GM23338 (cell line): Measurements from ENCODE around the gene FBXW7. TPM values are rescaled to one million over a fixed set of nuclear protein-coding genes. Genes with fewer than 3 reads are reported as not detected.

Source experiments
- ATAC-seq: fragments of 200-7000 bp; cut with Tn5 transposase; 3 replicates; pipeline ENCODE4 v1.9.1; 2020
- DNase-seq: peaks from one replicate; pipeline ENCODE4 v3.0.0-alpha.2; 2015; ENCODE audit warnings: low spot score
- H2AFZ ChIP-seq: fragments of 200-600 bp; sonication (generic); 2 replicates; pipeline ENCODE4 v1.8.0; 2016; ENCODE audit warnings: antibody characterized with exemption, mild to moderate bottlenecking, moderate library complexity
- H3F3A ChIP-seq: fragments of 200-600 bp; sonication (generic); replicated peaks from 2 replicates; pipeline ENCODE4 v1.8.0; 2017; ENCODE audit warnings: antibody characterized with exemption, mixed run types, low read depth
- H3K27ac ChIP-seq: fragments of 200-600 bp; sonication (generic); 2 replicates; pipeline ENCODE4 v1.6.1; 2016; ENCODE audit warnings: low read depth
- H3K27me3 ChIP-seq: fragments of 200-600 bp; sonication (generic); 2 replicates; pipeline ENCODE4 v1.8.0; 2016; ENCODE audit warnings: mild to moderate bottlenecking, mixed run types, moderate library complexity; ENCODE audit not compliant: insufficient read depth
- H3K36me3 ChIP-seq: fragments of 200-600 bp; sonication (generic); 2 replicates; pipeline ENCODE4 v1.8.0; 2016; ENCODE audit warnings: mild to moderate bottlenecking; ENCODE audit not compliant: insufficient read depth
- H3K4me1 ChIP-seq: fragments of 200-600 bp; sonication (generic); 2 replicates; pipeline ENCODE4 v1.8.0; 2016; ENCODE audit warnings: mild to moderate bottlenecking, moderate library complexity; ENCODE audit not compliant: insufficient read depth
- H3K4me2 ChIP-seq: fragments of 200-600 bp; sonication (generic); 2 replicates; pipeline ENCODE4 v1.7.1; 2017; ENCODE audit warnings: mixed run types
- H3K4me3 ChIP-seq: fragments of 200-600 bp; sonication (generic); 2 replicates; pipeline ENCODE4 v1.6.1; 2016; ENCODE audit warnings: mixed run types
- H3K79me2 ChIP-seq: fragments of 200-600 bp; sonication (generic); replicated peaks from 2 replicates; pipeline ENCODE4 v1.8.0; 2017; ENCODE audit warnings: mild to moderate bottlenecking; ENCODE audit not compliant: insufficient read depth
- H3K9me2 ChIP-seq: fragments of 200-600 bp; sonication (generic); 2 replicates; pipeline ENCODE4 v1.8.0; 2017; ENCODE audit not compliant: insufficient read depth
- H4K20me1 ChIP-seq: fragments of 200-600 bp; sonication (generic); replicated peaks from 2 replicates; pipeline ENCODE4 v1.8.0; 2017; ENCODE audit warnings: mild to moderate bottlenecking; ENCODE audit not compliant: insufficient read depth
- H3K27ac Mint-ChIP-seq: 2 replicates; pipeline ENCODE4 v1.8.0; 2020; ENCODE audit warnings: inconsistent platforms, mild to moderate bottlenecking, moderate library complexity, mixed read lengths
- H3K27me3 Mint-ChIP-seq: 3 replicates; pipeline ENCODE4 v1.8.0; 2022; ENCODE audit warnings: low read depth, mild to moderate bottlenecking, moderate library complexity, mixed read lengths, inconsistent platforms; ENCODE audit not compliant: insufficient read depth, poor library complexity
- H3K36me3 Mint-ChIP-seq: 3 replicates; pipeline ENCODE4 v1.8.0; 2021; ENCODE audit warnings: low read depth, mild to moderate bottlenecking, inconsistent platforms, moderate library complexity, mixed read lengths
- H3K4me1 Mint-ChIP-seq: 3 replicates; pipeline ENCODE4 v1.8.0; 2020; ENCODE audit warnings: mild to moderate bottlenecking, inconsistent platforms, mixed read lengths
- H3K4me3 Mint-ChIP-seq: 3 replicates; pipeline ENCODE4 v1.8.0; 2021; ENCODE audit warnings: moderate library complexity, mild to moderate bottlenecking, inconsistent platforms, mixed read lengths
- H3K9me3 Mint-ChIP-seq: 3 replicates; pipeline ENCODE4 v1.8.0; 2020; ENCODE audit warnings: moderate library complexity, mild to moderate bottlenecking, inconsistent platforms, mixed read lengths
- EZH2 ChIP-seq: fragments of 200-600 bp; sonication (generic); IDR thresholded peaks from one replicate; pipeline ENCODE4 v1.8.0; 2017; ENCODE audit warnings: antibody characterized with exemption, mild to moderate bottlenecking, low read depth; ENCODE audit not compliant: unreplicated experiment
- POLR2AphosphoS5 ChIP-seq: IDR thresholded peaks from 2 replicates; pipeline ENCODE4 v1.6.1; 2016; ENCODE audit warnings: antibody characterized with exemption, low read depth
- STAT1 ChIP-seq: IDR thresholded peaks from one replicate; pipeline ENCODE4 v1.6.1; 2016; ENCODE audit warnings: antibody characterized with exemption; ENCODE audit not compliant: unreplicated experiment
- ZNF114 ChIP-seq: fragments of 250-450 bp; sonication (Bioruptor Pico); IDR thresholded peaks from 2 replicates; pipeline ENCODE4 v1.5.0; 2020; ENCODE audit warnings: mild to moderate bottlenecking, moderate library complexity
- polyA plus RNA-seq: library from polyadenylated mRNA; unstranded; fragments of >200 nt; fragmentation: Nextera tagmentation; extraction: Ambion mirVana; gene quantifications from 2 replicates; pipeline ENCODE4 v1.2.1, GENCODE V29; 2016
- total RNA-seq: library from RNA; depleted of rRNA; stranded (reverse); fragments of >200 nt; shearing (Covaris generic); gene quantifications from 2 replicates; pipeline ENCODE4 v1.2.3, GENCODE V29; 2014
- TF ChIP-seq, protein P1 (sequence below): fragments of 250-450 bp; sonication (Bioruptor Pico); IDR thresholded peaks from 2 replicates; pipeline ENCODE4 v1.5.0; 2020; ENCODE audit warnings: mild to moderate bottlenecking, moderate library complexity
- TF ChIP-seq, protein P2 (sequence below): IDR thresholded peaks from 2 replicates; pipeline ENCODE4 v1.6.1; 2016; ENCODE audit warnings: antibody characterized with exemption
- TF ChIP-seq, protein P3 (sequence below), 2 experiments: fragments of 200-600 bp in 1 of 2; sonication (generic) in 1 of 2; conservative IDR thresholded peaks; 2 replicates each; pipeline versions ENCODE4 v1.5.1 to v1.6.1; 2016 to 2017; ENCODE audit warnings: antibody characterized with exemption in 2 of 2, low read depth in 2 of 2, mild to moderate bottlenecking in 2 of 2, moderate library complexity in 1 of 2

FBXW7 gene
- total and polyA plus RNA-seq, 2 experiments from 2014 or later = 25.8 to 34.7 TPM

DNA sequence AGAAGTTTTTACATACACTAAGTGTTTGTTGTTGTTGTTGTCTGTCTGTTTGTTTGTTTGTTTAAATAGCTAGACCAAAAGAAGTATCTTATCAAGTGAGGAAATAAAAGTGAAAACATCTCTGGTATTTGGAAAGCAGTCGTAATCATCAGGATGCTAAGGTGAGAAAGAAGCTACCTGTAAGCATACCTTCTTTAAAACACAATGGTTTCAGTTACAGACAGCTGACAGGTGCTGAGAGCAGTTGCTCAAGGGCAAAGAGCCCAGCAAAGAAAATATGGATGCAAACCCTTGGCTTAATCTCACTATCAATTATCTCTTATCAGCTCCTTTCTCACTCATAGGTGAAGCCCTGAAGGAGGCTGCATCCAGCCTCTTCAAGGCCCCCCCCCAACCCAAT, 42.8 kb upstream of the FBXW7 start (continued):
- TF ChIP-seq, protein P1, sequence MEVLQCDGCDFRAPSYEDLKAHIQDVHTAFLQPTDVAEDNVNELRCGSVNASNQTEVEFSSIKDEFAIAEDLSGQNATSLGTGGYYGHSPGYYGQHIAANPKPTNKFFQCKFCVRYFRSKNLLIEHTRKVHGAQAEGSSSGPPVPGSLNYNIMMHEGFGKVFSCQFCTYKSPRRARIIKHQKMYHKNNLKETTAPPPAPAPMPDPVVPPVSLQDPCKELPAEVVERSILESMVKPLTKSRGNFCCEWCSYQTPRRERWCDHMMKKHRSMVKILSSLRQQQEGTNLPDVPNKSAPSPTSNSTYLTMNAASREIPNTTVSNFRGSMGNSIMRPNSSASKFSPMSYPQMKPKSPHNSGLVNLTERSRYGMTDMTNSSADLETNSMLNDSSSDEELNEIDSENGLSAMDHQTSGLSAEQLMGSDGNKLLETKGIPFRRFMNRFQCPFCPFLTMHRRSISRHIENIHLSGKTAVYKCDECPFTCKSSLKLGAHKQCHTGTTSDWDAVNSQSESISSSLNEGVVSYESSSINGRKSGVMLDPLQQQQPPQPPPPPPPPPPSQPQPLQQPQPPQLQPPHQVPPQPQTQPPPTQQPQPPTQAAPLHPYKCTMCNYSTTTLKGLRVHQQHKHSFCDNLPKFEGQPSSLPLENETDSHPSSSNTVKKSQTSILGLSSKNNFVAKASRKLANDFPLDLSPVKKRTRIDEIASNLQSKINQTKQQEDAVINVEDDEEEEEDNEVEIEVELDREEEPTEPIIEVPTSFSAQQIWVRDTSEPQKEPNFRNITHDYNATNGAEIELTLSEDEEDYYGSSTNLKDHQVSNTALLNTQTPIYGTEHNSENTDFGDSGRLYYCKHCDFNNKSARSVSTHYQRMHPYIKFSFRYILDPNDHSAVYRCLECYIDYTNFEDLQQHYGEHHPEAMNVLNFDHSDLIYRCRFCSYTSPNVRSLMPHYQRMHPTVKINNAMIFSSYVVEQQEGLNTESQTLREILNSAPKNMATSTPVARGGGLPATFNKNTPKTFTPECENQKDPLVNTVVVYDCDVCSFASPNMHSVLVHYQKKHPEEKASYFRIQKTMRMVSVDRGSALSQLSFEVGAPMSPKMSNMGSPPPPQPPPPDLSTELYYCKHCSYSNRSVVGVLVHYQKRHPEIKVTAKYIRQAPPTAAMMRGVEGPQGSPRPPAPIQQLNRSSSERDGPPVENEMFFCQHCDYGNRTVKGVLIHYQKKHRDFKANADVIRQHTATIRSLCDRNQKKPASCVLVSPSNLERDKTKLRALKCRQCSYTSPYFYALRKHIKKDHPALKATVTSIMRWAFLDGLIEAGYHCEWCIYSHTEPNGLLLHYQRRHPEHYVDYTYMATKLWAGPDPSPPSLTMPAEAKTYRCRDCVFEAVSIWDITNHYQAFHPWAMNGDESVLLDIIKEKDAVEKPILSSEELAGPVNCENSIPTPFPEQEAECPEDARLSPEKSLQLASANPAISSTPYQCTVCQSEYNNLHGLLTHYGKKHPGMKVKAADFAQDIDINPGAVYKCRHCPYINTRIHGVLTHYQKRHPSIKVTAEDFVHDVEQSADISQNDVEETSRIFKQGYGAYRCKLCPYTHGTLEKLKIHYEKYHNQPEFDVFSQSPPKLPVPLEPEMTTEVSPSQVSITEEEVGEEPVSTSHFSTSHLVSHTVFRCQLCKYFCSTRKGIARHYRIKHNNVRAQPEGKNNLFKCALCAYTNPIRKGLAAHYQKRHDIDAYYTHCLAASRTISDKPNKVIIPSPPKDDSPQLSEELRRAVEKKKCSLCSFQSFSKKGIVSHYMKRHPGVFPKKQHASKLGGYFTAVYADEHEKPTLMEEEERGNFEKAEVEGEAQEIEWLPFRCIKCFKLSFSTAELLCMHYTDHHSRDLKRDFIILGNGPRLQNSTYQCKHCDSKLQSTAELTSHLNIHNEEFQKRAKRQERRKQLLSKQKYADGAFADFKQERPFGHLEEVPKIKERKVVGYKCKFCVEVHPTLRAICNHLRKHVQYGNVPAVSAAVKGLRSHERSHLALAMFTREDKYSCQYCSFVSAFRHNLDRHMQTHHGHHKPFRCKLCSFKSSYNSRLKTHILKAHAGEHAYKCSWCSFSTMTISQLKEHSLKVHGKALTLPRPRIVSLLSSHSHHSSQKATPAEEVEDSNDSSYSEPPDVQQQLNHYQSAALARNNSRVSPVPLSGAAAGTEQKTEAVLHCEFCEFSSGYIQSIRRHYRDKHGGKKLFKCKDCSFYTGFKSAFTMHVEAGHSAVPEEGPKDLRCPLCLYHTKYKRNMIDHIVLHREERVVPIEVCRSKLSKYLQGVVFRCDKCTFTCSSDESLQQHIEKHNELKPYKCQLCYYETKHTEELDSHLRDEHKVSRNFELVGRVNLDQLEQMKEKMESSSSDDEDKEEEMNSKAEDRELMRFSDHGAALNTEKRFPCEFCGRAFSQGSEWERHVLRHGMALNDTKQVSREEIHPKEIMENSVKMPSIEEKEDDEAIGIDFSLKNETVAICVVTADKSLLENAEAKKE (CRISPR knock-in tag) = no peak
- TF ChIP-seq, protein P2, sequence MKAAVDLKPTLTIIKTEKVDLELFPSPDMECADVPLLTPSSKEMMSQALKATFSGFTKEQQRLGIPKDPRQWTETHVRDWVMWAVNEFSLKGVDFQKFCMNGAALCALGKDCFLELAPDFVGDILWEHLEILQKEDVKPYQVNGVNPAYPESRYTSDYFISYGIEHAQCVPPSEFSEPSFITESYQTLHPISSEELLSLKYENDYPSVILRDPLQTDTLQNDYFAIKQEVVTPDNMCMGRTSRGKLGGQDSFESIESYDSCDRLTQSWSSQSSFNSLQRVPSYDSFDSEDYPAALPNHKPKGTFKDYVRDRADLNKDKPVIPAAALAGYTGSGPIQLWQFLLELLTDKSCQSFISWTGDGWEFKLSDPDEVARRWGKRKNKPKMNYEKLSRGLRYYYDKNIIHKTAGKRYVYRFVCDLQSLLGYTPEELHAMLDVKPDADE = no peak
- no peak for TF ChIP-seq EZH2

DNA sequence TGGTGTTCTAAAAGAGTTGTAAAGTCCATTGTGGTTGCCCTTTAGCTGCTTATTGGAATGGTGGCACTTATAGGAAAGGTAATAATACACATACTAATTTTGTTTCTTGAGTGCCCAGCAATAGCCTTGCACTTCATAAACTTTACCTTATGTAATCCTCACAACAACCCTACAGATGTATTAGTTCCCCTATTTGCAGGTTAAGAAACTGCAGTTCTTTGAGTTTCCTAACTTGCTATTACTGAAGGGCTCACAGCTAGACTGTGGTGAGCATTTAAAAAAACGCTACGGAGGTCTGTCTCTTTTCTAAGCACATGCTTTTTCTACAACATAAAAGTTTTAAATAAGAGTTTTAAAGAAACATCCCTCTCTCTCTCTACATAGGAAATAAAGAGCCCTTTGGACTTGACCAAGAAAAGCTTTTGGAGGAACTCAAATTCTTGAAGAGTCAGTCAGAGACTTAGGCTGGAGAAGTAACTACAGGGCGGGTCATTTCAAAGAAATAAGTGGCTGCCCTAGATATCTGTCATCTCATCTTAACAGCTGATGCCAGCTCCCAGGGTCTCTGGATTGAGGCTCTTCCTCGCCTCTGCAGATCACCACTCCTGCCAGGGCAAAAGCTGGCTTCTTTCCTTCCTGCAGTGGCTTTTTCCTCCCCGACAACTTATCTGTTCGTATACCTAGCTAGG, 42.0 kb upstream of the FBXW7 start:
- Histone ChIP-seq H3K4me2 (no peak overlapping the region), H3K4me3 (no peak overlapping the region), H3K36me3 (no peaks in the 10 kb centered on the region), H3K9me2 (no peaks in the 10 kb centered on the region), H3F3A (no peaks in the 10 kb centered on the region), H4K20me1 (no peaks in the 10 kb centered on the region), H3K4me1 (peaks cover 4% of the 10 kb centered on the region; the same call in 1 of the 2 replicates), H2AFZ (no peak overlapping the region), H3K27me3 (no peaks in the 10 kb centered on the region), H3K27ac (no peak overlapping the region), H3K79me2 (no peaks in the 10 kb centered on the region)
- Mint-ChIP-seq H3K4me3 (no peak overlapping the region), H3K4me1 (peaks cover 10% of the 10 kb centered on the region), H3K27me3 (peaks cover under 1% of the 10 kb centered on the region), H3K36me3 (no peaks in the 10 kb centered on the region), H3K27ac (no peak overlapping the region), H3K9me3 (no peaks in the 10 kb centered on the region)
- ATAC-seq (peak; percentile 34; the same call in 1 of the 3 replicates), DNase-seq (no peak)
- no peak for TF ChIP-seq STAT1
- no peak for TF ChIP-seq ZNF114 (CRISPR knock-in tag)
- TF ChIP-seq POLR2AphosphoS5 = no peak
- TF ChIP-seq, protein P3, sequence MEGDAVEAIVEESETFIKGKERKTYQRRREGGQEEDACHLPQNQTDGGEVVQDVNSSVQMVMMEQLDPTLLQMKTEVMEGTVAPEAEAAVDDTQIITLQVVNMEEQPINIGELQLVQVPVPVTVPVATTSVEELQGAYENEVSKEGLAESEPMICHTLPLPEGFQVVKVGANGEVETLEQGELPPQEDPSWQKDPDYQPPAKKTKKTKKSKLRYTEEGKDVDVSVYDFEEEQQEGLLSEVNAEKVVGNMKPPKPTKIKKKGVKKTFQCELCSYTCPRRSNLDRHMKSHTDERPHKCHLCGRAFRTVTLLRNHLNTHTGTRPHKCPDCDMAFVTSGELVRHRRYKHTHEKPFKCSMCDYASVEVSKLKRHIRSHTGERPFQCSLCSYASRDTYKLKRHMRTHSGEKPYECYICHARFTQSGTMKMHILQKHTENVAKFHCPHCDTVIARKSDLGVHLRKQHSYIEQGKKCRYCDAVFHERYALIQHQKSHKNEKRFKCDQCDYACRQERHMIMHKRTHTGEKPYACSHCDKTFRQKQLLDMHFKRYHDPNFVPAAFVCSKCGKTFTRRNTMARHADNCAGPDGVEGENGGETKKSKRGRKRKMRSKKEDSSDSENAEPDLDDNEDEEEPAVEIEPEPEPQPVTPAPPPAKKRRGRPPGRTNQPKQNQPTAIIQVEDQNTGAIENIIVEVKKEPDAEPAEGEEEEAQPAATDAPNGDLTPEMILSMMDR (conservative IDR thresholded peaks at IDR 0.05; ENCODE audit: low read depth in 2 of 2) = no peak
